Panc1 (cell line): Measurements from ENCODE around the gene NR6A1.

Experiments
- CTCF ChIP-seq: fragments of 450-650 bp; IDR thresholded peaks from 2 replicates; pipeline ENCODE4 v1.5.1; 2017; ENCODE audit warnings: mild to moderate bottlenecking
- POLR2AphosphoS5 ChIP-seq: IDR thresholded peaks from 2 replicates; pipeline ENCODE4 v1.6.1; 2012; ENCODE audit warnings: mild to moderate bottlenecking, low read depth, low read length, moderate library complexity
- REST ChIP-seq, 2 experiments: IDR thresholded peaks; 2 replicates each; pipeline ENCODE4 v1.6.1; 2011 to 2012; ENCODE audit warnings: low read depth in 2 of 2, control low read depth in 1 of 2, low read length in 1 of 2, mild to moderate bottlenecking in 1 of 2, moderate library complexity in 1 of 2; ENCODE audit not compliant: insufficient read depth in 1 of 2
- SIN3A ChIP-seq: IDR thresholded peaks from 2 replicates; pipeline ENCODE4 v1.6.1; 2012; ENCODE audit warnings: low read depth, mild to moderate bottlenecking, low read length, moderate library complexity, borderline replicate concordance; ENCODE audit not compliant: insufficient read depth
- TCF7L2 ChIP-seq: IDR thresholded peaks from 2 replicates; pipeline ENCODE4 v1.6.1; 2011; ENCODE audit warnings: mild to moderate bottlenecking, low read depth, low read length, inconsistent platforms

GRCh38 chr9:124645274-124645673 is 125.8 kb downstream of the NR6A1 start:
- TF ChIP-seq CTCF (no peak), REST (IDR thresholded peaks at IDR 0.05; ENCODE audit: insufficient read depth in 1 of 2, low read depth in 2 of 2, low read length in 1 of 2) (no peak), POLR2AphosphoS5 (no peak), TCF7L2 (no peak), SIN3A (no peak)
